ENCODE data around the gene ERAS.

The ERAS gene, protein sequence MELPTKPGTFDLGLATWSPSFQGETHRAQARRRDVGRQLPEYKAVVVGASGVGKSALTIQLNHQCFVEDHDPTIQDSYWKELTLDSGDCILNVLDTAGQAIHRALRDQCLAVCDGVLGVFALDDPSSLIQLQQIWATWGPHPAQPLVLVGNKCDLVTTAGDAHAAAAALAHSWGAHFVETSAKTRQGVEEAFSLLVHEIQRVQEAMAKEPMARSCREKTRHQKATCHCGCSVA

DNA sequence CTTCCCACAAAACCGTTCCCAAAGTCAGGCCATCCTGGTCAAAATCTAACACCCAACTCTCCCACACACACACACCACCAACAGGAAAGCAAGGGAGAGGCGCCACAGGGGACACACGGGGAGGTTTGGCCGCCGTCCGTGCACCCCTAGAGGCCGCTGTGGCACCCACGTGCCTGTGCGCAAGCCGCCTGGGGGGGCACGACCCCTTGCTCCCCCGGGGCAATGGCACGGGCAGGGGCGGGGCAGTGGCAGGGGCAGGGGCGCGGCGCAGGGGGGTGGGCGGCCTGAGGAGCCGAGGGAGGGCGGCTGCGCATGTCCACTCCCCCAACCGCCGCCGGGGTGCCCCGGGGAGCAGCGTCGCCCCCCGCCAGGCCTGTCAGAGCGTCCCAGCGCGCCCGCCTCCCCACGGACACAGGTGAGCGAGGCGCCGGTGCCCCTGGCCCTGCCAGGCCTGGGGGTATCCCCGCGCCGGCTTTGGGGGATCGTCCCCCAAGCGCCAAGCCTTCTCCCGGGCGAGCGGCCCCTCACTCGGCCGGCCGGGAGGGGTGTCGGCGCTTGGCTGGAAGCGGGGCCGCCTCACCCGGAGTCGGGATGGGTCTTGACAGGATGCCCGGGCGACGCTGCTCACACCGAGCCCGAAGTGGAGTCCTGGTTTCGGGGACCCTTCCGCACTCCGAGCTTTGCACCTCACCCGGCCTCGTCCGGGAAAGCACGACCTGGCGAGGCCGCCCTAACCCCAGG lies at the start of gene ERAS:
Gene ERAS, plus strand, starts transcription at position 379 of the 741 bp plus-strand sequence. CDS start 2,611 bp downstream, outside the sequence.
- no peak for DNase-seq (ENCODE audit: extremely low read depth in 1 of 2, low read depth in 1 of 2)

DNA sequence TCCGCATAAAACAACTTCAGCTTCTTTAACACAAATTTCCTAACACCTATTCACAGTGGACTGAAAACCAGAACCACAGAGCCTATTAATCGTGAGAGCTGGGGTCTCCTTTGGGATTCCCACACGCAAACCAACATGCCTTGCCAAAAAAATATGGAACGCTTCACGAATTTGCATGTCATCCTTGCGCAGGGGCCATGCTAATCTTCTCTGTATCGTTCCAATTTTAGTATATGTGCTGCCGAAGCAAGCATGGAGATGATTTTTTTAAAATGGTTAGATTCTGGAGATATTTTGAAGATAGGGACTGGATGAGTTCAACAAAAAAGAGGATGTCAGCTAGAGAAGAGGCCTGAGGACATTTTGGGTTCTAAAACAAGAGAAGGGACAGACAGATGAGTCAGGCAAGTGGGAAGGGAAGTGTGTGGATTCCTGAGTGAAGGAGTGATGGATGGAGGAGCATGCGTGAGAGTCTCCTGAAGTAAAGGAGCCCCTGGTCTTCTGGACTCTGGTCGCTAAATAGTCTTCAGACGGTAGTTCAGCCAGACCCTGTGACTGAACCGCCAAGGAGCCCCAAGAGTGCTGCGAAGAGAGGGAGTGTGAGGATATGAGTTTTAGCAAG lies 49.4 kb upstream of the ERAS start:
- no peak for DNase-seq (ENCODE audit: extremely low read depth in 1 of 2, low read depth in 1 of 2)

DNA sequence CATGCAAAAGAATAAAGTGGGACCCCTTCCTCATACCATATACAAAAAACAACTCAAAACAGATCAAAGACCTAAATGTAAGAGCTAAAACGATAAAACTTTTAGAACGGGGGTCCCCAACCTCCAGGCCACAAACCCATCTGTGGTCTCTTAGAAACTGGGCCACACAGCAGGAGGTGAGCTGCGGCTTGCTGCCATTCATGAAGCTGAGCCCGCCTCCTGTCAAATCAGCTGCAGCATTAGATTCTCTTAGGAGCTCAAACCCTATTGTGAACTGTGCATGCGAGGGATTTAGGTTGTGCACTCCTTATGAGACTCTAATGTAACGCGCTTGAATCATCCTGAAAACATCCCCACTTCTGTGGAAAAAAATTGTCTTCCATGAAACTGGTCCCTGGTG lies 46.9 kb upstream of the ERAS start:
- DNase-seq (ENCODE audit: extremely low read depth in 1 of 2, low read depth in 1 of 2), result no peak

DNA sequence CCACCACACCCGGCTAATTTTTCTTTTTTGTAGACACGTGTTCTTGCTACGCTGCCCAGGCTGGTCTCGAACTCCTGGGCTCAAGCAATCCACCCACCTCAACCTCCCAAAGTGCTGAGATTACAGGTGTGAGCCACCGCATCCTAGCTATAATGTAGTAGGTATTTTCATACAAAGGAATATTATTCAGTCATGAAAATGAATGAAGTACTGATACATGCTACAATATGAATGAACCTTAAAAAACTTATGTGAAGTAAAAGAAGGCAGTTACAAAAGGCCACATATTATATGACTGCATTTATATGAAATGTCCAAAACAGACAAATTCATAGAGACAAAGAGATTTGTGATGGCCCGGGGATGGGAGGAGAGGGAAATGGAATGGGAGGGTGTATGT lies 44.6 kb upstream of the ERAS start:
- no peak for DNase-seq (ENCODE audit: extremely low read depth in 1 of 2, low read depth in 1 of 2)

DNA sequence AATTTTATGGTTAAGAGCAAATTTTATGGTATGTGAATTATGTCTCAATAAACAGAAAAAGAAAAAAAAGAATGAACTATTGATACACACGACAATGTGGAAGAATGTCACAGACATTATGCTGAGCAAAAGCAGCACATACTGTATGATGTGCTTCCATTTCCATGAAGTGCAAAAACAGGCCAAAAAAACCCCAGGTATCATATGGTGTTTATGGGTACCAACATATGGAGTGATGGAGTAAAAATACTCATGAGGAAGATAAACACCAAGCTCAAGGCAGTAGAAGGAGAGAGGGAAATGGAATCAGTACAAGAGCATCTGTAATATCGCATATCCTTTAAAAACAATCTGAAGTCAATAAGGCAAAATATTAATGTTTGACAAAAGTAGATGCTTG lies 44.1 kb upstream of the ERAS start:
- no peak for DNase-seq (ENCODE audit: extremely low read depth in 1 of 2, low read depth in 1 of 2)

DNA sequence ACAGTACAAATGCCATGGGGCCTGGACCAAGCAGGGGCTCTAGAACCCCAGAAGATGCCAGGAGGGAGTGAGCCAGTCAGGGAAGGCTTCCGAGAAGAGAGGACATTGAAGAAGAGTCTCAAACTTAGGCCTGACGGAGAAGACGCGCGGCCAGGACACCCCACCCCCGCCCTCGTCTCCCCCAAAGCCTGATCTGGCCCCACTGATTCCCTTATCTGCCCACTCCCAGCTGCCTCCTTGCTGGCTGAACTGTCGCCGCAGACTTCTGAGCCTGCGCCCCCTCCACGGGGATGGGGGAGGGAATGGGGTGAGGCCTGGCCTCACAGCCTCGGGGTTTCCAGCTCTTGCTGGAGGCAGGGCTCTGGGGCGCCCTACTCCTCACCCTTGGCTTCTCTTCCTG lies 43.5 kb upstream of the ERAS start:
- DNase-seq (ENCODE audit: extremely low read depth in 1 of 2, low read depth in 1 of 2), result no peak

DNA sequence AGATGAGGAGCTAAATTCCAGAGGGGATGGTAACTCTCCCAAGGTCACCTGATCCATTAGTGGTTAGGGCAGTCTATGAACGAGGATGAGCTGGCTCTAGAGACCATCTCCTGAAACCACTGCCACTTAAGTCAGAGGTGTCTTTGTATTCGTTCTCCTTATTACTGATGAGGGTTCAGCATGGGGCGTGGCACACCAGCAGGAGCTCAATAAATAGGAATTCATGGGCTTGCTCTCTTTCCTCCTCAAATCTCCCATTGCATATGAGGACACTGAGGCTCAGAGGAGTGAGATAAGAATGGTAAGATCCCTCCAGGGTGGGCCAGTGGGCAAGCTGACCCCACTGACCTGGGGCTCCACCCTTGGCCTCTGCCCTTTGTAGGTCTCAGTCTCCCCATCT lies 41.6 kb upstream of the ERAS start:
- DNase-seq (ENCODE audit: extremely low read depth in 1 of 2, low read depth in 1 of 2), result no peak

DNA sequence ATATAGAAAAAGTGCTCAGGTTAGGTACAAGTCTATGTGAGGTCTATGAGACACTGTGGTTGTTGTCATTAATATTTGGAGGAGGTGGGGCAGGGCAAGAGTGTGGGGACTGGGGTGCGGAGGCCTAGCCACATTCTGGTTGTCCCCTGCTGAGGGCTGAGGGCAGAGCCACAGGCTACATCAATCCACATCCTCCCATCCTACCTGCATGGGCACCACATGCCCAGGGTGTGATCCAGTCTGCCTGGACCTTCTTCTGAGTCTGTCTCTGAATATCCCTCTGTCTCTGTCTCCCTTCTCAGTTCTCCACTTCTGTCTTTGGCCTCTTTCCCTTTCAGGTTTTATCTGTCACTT lies 41.1 kb upstream of the ERAS start:
- no peak for DNase-seq (ENCODE audit: extremely low read depth in 1 of 2, low read depth in 1 of 2)

DNA sequence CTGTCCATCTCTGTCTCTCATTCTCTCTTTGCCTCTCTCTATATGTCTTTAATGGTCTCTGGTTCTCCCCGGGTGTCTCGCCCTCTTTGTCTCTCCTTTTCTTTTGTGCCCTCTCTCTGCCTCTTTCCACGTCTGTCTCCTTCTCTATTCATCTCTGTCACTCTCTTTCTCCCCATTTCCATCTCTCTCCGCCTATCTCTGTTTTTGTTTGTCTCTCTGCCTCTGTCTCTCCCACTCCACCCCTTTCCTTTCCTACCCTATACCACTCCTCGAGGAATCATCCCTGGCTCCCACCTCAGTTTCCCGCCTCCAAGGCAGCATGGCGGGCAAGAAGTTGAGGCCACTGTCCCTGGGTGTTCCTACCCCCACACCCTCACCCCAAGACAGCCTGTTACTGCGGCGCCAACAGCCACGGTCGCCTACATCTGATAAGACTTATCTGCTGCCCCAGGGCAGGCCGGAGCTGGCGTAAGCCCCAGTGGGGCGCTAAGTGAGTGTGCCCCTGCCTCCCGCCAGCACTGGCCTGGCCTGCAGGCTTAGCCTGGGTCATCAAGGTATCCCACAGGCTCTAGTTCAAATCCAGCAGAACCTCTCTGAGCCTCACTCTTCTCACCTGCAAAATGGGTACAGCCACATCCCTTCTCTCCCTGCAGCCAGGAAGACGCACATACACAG lies 40.6 kb upstream of the ERAS start:
- no peak for DNase-seq (ENCODE audit: extremely low read depth in 1 of 2, low read depth in 1 of 2)

DNA sequence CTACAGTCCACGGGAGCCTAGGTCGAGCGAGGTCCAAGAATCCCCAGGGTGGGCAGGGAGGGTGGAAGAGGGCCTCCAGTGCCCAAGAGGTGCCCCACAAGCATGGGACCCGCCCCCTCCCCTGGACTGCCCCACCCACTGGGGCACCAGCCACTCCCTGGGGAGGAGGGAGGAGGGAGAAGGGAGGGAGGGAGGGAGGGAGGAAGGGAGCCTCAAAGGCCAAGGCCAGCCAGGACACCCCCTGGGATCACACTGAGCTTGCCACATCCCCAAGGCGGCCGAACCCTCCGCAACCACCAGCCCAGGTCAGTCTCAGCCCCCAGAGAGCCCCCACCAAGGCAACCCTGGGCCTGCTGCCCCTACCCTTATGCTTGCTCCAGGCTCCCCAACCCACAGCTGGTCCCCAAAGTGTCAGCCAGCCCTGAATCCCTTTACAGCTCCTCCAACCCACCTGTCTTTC lies 39.9 kb upstream of the ERAS start, which contains the start of gene GATA1:
Gene GATA1, plus strand, starts transcription at position 250 of the 460 bp plus-strand sequence. CDS start 4,520 bp downstream, outside the sequence.
- no peak for DNase-seq (ENCODE audit: extremely low read depth in 1 of 2, low read depth in 1 of 2)

DNA sequence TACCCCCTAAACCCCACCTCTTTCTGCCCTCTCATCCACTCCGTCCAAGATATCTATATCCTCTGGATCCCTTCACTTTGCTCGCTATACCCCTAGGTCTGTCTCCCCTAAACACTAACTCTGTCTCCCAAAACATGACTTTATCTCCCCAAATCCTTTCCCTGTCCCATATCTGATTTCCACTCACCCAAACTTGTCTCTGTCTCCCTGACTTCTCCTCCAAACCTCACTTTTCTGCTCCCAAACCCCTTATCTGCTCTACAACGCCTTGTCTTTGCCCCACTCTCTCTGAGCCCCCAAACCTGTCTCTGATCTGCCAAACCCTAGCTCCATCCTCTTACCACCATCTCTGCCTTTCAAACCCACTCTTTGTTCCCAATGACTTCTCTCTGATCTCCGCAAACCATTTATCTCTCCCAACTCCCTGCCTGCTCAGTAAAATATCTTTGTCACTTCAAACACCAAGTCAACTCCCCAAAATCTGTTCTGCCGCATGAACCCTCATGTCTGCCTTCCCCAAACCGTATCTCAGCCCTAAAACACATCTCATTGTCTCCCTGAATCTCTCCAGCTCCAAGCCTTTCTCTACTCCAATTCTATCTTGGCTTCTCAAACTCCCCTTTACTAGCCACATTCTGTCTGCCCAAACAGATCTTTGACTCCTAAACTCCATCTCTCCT lies 39.3 kb upstream of the ERAS start:
- no peak for DNase-seq (ENCODE audit: extremely low read depth in 1 of 2, low read depth in 1 of 2)

DNA sequence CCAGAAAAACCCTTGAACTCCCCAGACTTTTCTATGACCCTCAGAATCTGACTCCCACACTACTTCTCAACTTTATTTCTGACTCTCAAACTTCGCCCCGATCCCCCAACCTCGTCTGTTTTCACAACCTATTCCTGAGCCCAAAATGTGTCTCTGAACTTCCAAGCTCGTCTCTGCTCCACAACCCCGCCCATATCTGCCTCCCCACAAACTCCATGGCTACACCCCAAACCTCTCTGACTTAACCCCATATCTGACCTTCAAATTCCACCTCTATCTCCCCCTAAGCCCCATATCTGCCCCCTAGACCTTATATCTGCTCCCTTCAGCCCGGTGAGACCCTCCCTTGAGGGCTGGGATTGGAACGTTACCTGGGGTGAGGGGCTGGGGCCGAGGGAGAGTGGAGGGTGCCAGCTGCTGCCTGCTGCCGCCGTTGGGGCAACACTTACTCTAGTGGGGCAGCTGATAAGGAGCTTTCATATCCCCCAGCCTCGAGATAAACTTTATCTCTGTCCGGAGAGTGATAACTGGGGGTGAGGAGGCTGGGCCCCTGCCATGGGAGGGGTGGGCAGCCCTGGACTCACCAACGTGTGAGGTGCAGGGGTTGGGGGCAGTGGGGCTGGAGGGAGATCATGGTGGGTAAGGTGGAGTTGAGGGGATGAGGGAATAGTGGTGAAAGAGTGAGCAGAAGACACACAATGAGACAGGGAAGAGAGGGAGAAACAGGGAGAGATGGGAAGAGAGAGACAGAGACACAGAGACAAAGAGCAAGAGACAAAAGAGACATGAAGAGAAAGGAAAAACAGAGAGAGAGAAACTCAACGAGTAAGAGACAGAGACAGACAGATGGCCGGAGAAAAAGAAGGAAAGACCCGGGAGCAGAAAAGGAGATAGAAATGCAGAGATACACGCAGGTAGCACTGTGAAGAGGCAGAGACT lies 38.5 kb upstream of the ERAS start:
- no peak for DNase-seq (ENCODE audit: extremely low read depth in 1 of 2, low read depth in 1 of 2)

DNA sequence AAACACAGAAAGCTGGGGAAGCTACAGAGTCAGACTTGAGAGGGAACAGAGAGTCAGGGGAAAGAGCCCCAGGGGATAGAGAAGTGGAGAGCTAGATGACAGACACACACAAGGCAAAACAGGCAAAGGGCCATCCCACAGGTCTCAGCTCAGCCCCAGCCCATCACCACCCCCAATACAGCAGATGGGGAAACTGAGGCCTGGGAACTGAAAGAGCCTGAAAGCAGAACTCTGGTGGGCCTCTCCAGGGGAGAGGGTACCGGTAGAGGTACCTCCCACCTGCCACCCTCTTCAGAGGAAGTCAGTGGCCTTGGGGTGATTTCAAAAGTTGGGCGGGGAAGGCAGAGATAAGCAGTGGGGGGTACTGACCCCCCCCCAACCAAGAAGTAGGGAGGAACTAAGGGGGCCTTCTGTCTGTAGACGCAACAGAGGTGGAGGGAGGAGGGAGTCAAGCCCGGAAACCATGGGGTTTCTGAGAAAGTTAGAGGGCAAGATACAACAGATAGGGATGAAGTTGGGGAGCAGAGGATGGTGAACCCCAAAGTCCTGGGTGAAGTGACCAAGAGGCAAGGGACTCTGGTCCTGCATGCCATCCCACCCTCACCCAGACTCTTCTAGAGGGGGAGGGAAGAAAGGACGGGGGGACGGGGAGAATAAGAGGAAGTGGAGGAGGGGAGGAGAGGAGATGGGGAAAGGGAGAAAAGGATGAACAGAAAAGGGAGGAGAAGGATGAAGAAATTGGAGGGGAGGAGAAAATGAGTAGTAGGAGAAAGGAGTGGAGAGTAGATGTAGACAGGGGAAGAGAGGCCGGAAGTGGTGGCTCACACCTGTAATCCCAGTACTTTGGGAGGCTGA lies 36.7 kb upstream of the ERAS start:
- no peak for DNase-seq (ENCODE audit: extremely low read depth in 1 of 2, low read depth in 1 of 2)

DNA sequence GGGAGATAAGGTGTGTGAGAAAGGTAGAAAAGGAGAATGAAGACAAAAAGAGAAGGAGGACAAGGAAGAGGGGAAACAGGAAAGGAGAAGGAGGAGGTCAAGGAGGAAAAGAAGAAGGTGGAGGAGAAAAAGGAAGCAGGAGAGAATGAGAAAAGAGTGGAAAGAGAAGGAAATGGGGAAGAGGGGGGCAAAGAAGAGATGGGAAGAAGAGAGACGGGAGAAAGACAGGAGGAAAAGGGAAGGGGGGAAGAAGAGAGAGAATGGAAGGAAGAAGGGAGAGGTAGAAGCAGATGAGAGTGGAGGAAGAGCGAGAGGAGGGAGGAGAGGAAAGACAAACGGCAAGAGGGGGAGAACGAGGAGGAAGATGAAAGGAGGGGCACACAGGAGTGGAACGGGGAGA lies 35.8 kb upstream of the ERAS start:
- DNase-seq (ENCODE audit: extremely low read depth in 1 of 2, low read depth in 1 of 2), result no peak

DNA sequence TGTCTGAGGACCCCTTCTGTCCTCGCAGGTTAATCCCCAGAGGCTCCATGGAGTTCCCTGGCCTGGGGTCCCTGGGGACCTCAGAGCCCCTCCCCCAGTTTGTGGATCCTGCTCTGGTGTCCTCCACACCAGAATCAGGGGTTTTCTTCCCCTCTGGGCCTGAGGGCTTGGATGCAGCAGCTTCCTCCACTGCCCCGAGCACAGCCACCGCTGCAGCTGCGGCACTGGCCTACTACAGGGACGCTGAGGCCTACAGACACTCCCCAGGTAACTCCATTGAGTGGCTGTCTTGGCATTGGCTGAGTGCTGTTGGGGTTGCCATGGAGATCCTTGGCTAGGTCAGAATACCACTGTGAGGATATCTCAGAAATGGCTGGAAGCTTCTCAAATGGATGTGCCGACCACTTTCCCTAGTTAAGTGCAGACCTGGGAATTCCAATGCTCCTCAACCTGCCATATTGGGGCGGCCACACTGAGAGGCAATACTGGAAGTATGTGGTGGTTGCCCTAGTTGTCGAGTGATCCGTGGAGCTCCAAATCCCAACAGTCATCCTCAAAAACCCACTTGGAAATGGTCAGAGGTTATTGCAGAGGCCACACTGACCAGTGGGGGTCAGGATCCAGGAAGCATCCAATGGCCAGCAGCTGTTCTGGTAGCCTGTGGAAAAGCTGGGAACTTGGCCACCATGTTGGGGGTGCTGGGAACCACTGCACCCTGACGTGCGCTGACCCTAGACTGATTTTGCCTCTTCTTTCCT lies 35.1 kb upstream of the ERAS start:
- DNase-seq (ENCODE audit: extremely low read depth in 1 of 2, low read depth in 1 of 2), result no peak

DNA sequence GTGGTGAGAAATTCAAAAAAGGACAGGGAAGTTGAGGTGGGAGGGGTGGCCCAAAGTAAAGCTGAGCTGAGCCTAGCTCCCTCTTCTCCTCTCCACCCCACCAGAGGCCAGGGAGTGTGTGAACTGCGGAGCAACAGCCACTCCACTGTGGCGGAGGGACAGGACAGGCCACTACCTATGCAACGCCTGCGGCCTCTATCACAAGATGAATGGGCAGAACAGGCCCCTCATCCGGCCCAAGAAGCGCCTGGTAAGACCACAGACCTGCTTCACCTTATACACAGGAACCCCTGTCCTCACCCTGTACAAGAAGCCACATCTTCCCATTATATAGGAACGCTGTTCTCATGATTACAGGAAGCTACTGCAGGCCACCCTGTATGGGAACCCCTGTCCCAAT lies 34.1 kb upstream of the ERAS start:
- DNase-seq (ENCODE audit: extremely low read depth in 1 of 2, low read depth in 1 of 2), result no peak

DNA sequence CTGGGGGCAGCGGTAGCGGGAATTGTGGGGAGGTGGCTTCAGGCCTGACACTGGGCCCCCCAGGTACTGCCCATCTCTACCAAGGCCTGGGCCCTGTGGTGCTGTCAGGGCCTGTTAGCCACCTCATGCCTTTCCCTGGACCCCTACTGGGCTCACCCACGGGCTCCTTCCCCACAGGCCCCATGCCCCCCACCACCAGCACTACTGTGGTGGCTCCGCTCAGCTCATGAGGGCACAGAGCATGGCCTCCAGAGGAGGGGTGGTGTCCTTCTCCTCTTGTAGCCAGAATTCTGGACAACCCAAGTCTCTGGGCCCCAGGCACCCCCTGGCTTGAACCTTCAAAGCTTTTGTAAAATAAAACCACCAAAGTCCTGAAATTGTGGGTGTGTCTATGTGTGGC lies 32.4 kb upstream of the ERAS start:
- no peak for DNase-seq (ENCODE audit: extremely low read depth in 1 of 2, low read depth in 1 of 2)

DNA sequence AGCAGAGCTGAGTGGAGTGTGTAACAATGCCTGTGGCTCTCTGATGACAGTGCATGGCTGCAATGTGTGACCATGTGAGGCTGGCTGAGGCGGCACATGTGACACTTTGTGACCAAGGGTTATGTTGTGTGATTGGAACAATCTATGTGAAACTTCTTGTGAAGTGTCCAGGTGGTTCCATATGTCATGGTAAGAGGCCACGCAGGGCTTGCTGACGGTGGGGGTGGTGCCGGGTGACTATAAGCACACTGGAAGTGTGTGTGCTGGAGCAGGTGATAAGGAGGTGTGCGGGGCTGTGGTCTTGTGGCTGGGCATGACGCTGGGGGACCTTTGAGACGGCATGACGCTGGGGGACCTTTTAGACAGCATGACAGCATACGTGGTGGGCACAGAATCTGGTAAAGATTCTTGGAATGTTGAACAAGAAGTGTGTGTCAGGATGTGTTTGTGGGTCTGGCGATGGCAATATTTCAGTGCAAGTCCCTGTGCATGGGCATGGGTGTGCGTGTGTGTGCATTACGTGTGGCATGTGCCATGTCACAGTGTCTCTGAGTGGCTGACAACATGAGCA lies 31.9 kb upstream of the ERAS start:
- DNase-seq (ENCODE audit: extremely low read depth in 1 of 2, low read depth in 1 of 2), result no peak
